Panc1 (cell line): ENCODE measurements around the gene CD58. TPM values are rescaled to one million over a fixed set of nuclear protein-coding genes. Genes with fewer than 3 reads are reported as not detected.

Experiments
- ATAC-seq: fragments of 200-7000 bp; cut with Tn5 transposase; 2 replicates; pipeline ENCODE4 v1.9.1; 2020; ENCODE audit warnings: mild to moderate bottlenecking, moderate library complexity
- BruUV-seq: library from RNA; stranded (reverse); fragments of 400-500 nt; replicated peaks from 2 replicates; lab custom pipeline; 2021; lab: Mats Ljungman, UMichigan
- CTCF ChIA-PET: fragments of 300-600 bp; sonication (Branson Sonifier 250); formaldehyde crosslinking; loops from one replicate; lab custom pipeline; 2022; ENCODE audit warnings: antibody characterized with exemption; lab: Charles Lee
- POLR2A ChIA-PET: fragments of 300-600 bp; sonication (Branson Sonifier 250); formaldehyde crosslinking; loops from one replicate; lab custom pipeline; 2022; ENCODE audit warnings: antibody characterized with exemption; lab: Charles Lee
- DNase-seq: peaks from one replicate; pipeline ENCODE4 v3.0.0-alpha.2; 2010; ENCODE audit warnings: low read depth, low spot score
- H3K27ac ChIP-seq: 2 replicates; pipeline ENCODE4 v1.5.1; 2011; ENCODE audit warnings: mild to moderate bottlenecking, low read length, inconsistent platforms
- H3K27me3 ChIP-seq: fragments of 200-500 bp; sonication (Bioruptor generic); 2 replicates; pipeline ENCODE4 v1.6.0; 2014; ENCODE audit warnings: low read length, inconsistent platforms; ENCODE audit not compliant: control insufficient read depth, insufficient read depth
- H3K36me3 ChIP-seq: fragments of 200-500 bp; sonication (Bioruptor generic); 2 replicates; pipeline ENCODE4 v1.5.1; 2014; ENCODE audit warnings: inconsistent platforms, mild to moderate bottlenecking, low read length, moderate library complexity; ENCODE audit not compliant: control insufficient read depth, insufficient read depth
- H3K4me1 ChIP-seq: 2 replicates; pipeline ENCODE4 v1.5.1; 2011; ENCODE audit warnings: inconsistent platforms, mild to moderate bottlenecking, low read length, moderate library complexity; ENCODE audit not compliant: control insufficient read depth, insufficient read depth
- H3K4me3 ChIP-seq, 2 experiments: 2 replicates each; pipeline ENCODE4 v1.5.1; 2011 to 2012; ENCODE audit warnings: low read depth in 2 of 2, low read length in 2 of 2, mild to moderate bottlenecking in 2 of 2, inconsistent platforms in 1 of 2, moderate library complexity in 1 of 2
- H3K9me3 ChIP-seq: fragments of 200-500 bp; sonication (Bioruptor generic); 2 replicates; pipeline ENCODE4 v1.5.1; 2014; ENCODE audit warnings: low read depth, mild to moderate bottlenecking, inconsistent platforms, low read length, moderate library complexity; ENCODE audit not compliant: control insufficient read depth, insufficient read depth
- CTCF ChIP-seq: fragments of 450-650 bp; IDR thresholded peaks from 2 replicates; pipeline ENCODE4 v1.5.1; 2017; ENCODE audit warnings: mild to moderate bottlenecking
- POLR2AphosphoS5 ChIP-seq: IDR thresholded peaks from 2 replicates; pipeline ENCODE4 v1.6.1; 2012; ENCODE audit warnings: mild to moderate bottlenecking, low read depth, low read length, moderate library complexity
- REST ChIP-seq, 2 experiments: IDR thresholded peaks; 2 replicates each; pipeline ENCODE4 v1.6.1; 2011 to 2012; ENCODE audit warnings: low read depth in 2 of 2, control low read depth in 1 of 2, low read length in 1 of 2, mild to moderate bottlenecking in 1 of 2, moderate library complexity in 1 of 2; ENCODE audit not compliant: insufficient read depth in 1 of 2
- SIN3A ChIP-seq: IDR thresholded peaks from 2 replicates; pipeline ENCODE4 v1.6.1; 2012; ENCODE audit warnings: low read depth, mild to moderate bottlenecking, low read length, moderate library complexity, borderline replicate concordance; ENCODE audit not compliant: insufficient read depth
- TCF7L2 ChIP-seq: IDR thresholded peaks from 2 replicates; pipeline ENCODE4 v1.6.1; 2011; ENCODE audit warnings: mild to moderate bottlenecking, low read depth, low read length, inconsistent platforms
- in situ Hi-C: cut with HindIII; loops from 2 replicates; pipeline ENCODE4 v1.10.0; 2016; ENCODE audit warnings: low sequenced_read_pairs, low pct_unique_long_range_greater_than_20kb
- intact Hi-C: fragments of 100-400 bp; cut with micrococcal nuclease; formaldehyde crosslinking; loops from one replicate; pipeline ENCODE4 v1.10.0; 2022; ENCODE audit not compliant: unreplicated experiment
- total RNA-seq: library from RNA; stranded (reverse); gene quantifications from one replicate; pipeline ENCODE4 v1.2.1, GENCODE V29; 2021; ENCODE audit not compliant: unreplicated experiment

The CD58 gene
- total RNA-seq, 1 experiment from 2014 or later, result 12.6 TPM

DNA sequence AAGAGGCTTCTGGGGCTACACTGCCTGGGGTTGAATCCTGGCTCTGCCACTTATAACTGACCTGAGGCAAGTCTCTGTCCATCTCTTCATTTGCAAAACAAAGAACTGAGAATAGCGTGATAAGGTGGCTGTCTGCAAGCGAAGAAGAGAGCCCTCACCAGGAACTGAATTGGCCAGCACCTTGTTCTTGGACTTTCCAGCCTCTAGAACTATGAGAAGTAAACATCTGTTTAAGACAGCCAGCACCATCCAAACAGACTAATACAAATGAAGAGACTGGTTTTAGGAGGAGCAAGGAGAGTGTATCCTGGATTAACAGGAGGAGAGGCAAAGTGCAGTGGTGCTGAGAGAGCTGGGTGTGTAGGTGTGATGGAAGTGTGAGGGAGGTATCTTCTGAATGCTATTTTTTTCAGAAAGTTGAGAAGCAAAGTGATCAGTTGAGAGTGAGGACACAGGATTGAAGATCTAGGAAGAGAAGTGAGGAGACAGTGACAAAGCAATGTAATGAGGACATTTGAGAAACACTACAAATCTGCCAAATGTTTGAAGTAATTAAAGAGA lies 59.3 kb downstream of the CD58 start:
- ATAC-seq (no peak), DNase-seq (no peak)
- Histone ChIP-seq H3K4me3 (no peak overlapping the region), H3K27ac (no peak overlapping the region), H3K36me3 (no peaks in the 10 kb centered on the region), H3K4me1 (no peaks in the 10 kb centered on the region), H3K9me3 (no peaks in the 10 kb centered on the region), H3K27me3 (no peaks in the 10 kb centered on the region)
- in situ Hi-C loops, result no loop called here
- TF ChIP-seq TCF7L2 (no peak), POLR2AphosphoS5 (no peak), SIN3A (no peak), REST (IDR thresholded peaks at IDR 0.05; ENCODE audit: insufficient read depth in 1 of 2, low read depth in 2 of 2, low read length in 1 of 2) (no peak), CTCF (no peak)
- intact Hi-C loops, result no loop called here
- BruUV-seq, result no TSS peak
- POLR2A ChIA-PET, result no interaction called here
- CTCF ChIA-PET, result no interaction called here

DNA sequence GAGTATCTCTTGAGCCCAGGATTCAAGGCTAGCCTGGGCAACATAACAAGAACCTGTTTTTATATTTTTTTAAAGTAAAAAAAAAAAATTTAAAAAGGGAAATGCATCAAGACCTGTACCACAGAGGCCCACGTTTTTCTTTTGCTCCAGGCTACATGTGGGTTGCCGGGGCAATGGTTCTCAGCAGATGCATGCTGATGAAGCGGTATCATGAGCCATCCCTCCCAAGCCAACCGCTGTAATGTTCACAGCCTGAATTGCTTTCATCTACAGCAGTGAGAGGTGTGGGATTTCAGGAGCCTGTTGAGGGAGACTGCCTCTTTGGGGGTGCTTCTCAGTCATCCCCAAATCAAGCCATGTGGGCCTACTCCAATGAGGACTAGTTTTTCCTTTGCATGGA lies 60.5 kb downstream of the CD58 start:
- H3K4me3 ChIP-seq, result no peak overlapping the region
- no peak for ATAC-seq
- no peak overlapping the region for H3K27ac ChIP-seq
- H3K4me1 ChIP-seq, result no peaks in the 10 kb centered on the region
- TF ChIP-seq POLR2AphosphoS5 (no peak), REST (IDR thresholded peaks at IDR 0.05; ENCODE audit: insufficient read depth in 1 of 2, low read depth in 2 of 2, low read length in 1 of 2) (no peak), TCF7L2 (no peak), SIN3A (no peak), CTCF (no peak)
- H3K27me3 ChIP-seq, result no peaks in the 10 kb centered on the region
- DNase-seq, result no peak
- no peaks in the 10 kb centered on the region for H3K36me3 ChIP-seq
- BruUV-seq, result no TSS peak
- in situ Hi-C loops, result no loop called here
- no peaks in the 10 kb centered on the region for H3K9me3 ChIP-seq
- ChIA-PET CTCF (no interaction called here), POLR2A (no interaction called here)
- intact Hi-C loops, result no loop called here
